NCI-H748 (cell line): ENCODE measurements around the gene ADPRHL1.
"Not testable (repeated sequence)": the region's sequence is repeated elsewhere in the genome, so short reads cannot be mapped to it uniquely, and the experiment has no call there.

Experiments used
- DNase-seq: peaks from one replicate; lab custom pipeline; 2025; ENCODE audit not compliant: unreplicated experiment; lab: John Stamatoyannopoulos, UW

ADPRHL1 gene

GRCh38 chr13:113373811-113374485, 79.3 kb downstream of the ADPRHL1 start:
- DNase-seq, result no peak

- DNase-seq, result not testable (repeated sequence)
Observed at GRCh38 chr13:113371701-113372100, 81.6 kb downstream of the ADPRHL1 start.

- DNase-seq, result no peak
Observed at GRCh38 chr13:113371061-113371460, 82.2 kb downstream of the ADPRHL1 start.

GRCh38 chr13:113369881-113370280, 83.4 kb downstream of the ADPRHL1 start:
- DNase-seq, result no peak

GRCh38 chr13:113369189-113369588, 84.1 kb downstream of the ADPRHL1 start:
- DNase-seq, result no peak

GRCh38 chr13:113368353-113368752, 84.9 kb downstream of the ADPRHL1 start:
- not testable (repeated sequence) for DNase-seq

- no peak for DNase-seq
Observed at GRCh38 chr13:113367771-113368170, 85.5 kb downstream of the ADPRHL1 start.

- no peak for DNase-seq
Observed at GRCh38 chr13:113367020-113367560, 86.2 kb downstream of the ADPRHL1 start.

GRCh38 chr13:113365971-113366588, 87.2 kb downstream of the ADPRHL1 start:
- DNase-seq, result no peak

GRCh38 chr13:113365583-113365970, 87.7 kb downstream of the ADPRHL1 start:
- DNase-seq, result no peak

- DNase-seq, result no peak
Observed at GRCh38 chr13:113364901-113365582, 88.2 kb downstream of the ADPRHL1 start.

- no peak for DNase-seq
Observed at GRCh38 chr13:113364311-113364889, 88.9 kb downstream of the ADPRHL1 start.

GRCh38 chr13:113361406-113361805, 91.9 kb downstream of the ADPRHL1 start:
- DNase-seq, result no peak

GRCh38 chr13:113360446-113360845, 92.8 kb downstream of the ADPRHL1 start:
- DNase-seq, result no peak

GRCh38 chr13:113359571-113359970, 93.7 kb downstream of the ADPRHL1 start:
- DNase-seq, result no peak

- no peak for DNase-seq
Observed at GRCh38 chr13:113358653-113359190, 94.6 kb downstream of the ADPRHL1 start.

- DNase-seq, result no peak
Observed at GRCh38 chr13:113357529-113357928, 95.8 kb downstream of the ADPRHL1 start.

- no peak for DNase-seq
Observed at GRCh38 chr13:113356596-113356995, 96.7 kb downstream of the ADPRHL1 start.

GRCh38 chr13:113355621-113356020, 97.7 kb downstream of the ADPRHL1 start:
- DNase-seq, result no peak

GRCh38 chr13:113354831-113355610, 98.3 kb downstream of the ADPRHL1 start:
- no peak for DNase-seq

- no peak for DNase-seq
Observed at GRCh38 chr13:113353254-113353653, 100.0 kb downstream of the ADPRHL1 start.
